ENCODE data around the gene MIPEP.

Gene MIPEP

GRCh38 chr13:23847497-23847896 lies 41.7 kb downstream of the MIPEP start:
- TF ChIP-seq SPI1 (IDR thresholded peaks at IDR 0.05; ENCODE audit: borderline replicate concordance, low read depth) (no peak), POLR2AphosphoS5 (IDR thresholded peaks at IDR 0.05; ENCODE audit: low read depth) (no peak), GABPA (IDR thresholded peaks at IDR 0.05; ENCODE audit: low read depth) (no peak)
- TF ChIP-seq, protein P1, sequence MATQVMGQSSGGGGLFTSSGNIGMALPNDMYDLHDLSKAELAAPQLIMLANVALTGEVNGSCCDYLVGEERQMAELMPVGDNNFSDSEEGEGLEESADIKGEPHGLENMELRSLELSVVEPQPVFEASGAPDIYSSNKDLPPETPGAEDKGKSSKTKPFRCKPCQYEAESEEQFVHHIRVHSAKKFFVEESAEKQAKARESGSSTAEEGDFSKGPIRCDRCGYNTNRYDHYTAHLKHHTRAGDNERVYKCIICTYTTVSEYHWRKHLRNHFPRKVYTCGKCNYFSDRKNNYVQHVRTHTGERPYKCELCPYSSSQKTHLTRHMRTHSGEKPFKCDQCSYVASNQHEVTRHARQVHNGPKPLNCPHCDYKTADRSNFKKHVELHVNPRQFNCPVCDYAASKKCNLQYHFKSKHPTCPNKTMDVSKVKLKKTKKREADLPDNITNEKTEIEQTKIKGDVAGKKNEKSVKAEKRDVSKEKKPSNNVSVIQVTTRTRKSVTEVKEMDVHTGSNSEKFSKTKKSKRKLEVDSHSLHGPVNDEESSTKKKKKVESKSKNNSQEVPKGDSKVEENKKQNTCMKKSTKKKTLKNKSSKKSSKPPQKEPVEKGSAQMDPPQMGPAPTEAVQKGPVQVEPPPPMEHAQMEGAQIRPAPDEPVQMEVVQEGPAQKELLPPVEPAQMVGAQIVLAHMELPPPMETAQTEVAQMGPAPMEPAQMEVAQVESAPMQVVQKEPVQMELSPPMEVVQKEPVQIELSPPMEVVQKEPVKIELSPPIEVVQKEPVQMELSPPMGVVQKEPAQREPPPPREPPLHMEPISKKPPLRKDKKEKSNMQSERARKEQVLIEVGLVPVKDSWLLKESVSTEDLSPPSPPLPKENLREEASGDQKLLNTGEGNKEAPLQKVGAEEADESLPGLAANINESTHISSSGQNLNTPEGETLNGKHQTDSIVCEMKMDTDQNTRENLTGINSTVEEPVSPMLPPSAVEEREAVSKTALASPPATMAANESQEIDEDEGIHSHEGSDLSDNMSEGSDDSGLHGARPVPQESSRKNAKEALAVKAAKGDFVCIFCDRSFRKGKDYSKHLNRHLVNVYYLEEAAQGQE (IDR thresholded peaks at IDR 0.05; ENCODE audit: insufficient replicate concordance, low read depth), result no peak
- TF ChIP-seq, protein P2, sequence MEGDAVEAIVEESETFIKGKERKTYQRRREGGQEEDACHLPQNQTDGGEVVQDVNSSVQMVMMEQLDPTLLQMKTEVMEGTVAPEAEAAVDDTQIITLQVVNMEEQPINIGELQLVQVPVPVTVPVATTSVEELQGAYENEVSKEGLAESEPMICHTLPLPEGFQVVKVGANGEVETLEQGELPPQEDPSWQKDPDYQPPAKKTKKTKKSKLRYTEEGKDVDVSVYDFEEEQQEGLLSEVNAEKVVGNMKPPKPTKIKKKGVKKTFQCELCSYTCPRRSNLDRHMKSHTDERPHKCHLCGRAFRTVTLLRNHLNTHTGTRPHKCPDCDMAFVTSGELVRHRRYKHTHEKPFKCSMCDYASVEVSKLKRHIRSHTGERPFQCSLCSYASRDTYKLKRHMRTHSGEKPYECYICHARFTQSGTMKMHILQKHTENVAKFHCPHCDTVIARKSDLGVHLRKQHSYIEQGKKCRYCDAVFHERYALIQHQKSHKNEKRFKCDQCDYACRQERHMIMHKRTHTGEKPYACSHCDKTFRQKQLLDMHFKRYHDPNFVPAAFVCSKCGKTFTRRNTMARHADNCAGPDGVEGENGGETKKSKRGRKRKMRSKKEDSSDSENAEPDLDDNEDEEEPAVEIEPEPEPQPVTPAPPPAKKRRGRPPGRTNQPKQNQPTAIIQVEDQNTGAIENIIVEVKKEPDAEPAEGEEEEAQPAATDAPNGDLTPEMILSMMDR (IDR thresholded peaks at IDR 0.05; ENCODE audit: insufficient read depth, low read length), result no peak
- Histone ChIP-seq H3K27me3 (ENCODE audit: insufficient read depth, poor library complexity, severe bottlenecking) (no peaks in the 10 kb centered on the region), H3K4me3 (replicated peaks; ENCODE audit: insufficient read depth, low read length) (no peak overlapping the region), H3K27ac (replicated peaks) (no peak overlapping the region)
- no peak for DNase-seq (ENCODE audit: low read depth in 1 of 2, low spot score in 1 of 2)

DNA sequence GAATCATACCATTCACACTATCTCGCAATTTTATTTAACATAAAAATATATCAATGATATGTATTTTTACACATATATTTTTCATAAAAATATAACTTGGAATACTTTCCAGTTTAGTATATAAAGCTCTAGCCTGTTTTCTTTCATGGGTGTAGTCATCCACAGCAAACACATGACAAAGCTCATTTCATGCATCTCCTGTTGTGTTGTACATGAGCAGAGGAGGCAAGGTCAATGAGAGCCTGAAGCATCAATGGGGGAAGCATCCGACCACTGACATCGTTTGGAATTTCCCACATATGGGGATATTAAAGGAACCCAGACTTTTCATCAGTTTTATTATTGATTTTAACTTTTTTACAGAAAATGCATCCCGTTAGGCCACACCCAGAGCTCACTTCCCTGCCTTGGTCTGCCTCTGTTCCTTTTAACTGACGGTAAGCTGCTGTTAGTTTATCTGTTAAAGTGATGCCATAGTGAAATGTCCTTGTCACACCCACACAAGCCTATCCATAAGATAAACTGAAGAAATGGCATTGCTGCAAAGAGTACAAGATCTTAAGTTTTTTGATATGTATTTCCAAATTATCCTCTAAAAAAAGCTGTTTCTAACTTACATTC lies 44.0 kb downstream of the MIPEP start:
- no peaks in the 10 kb centered on the region for H3K27me3 ChIP-seq (ENCODE audit: insufficient read depth, poor library complexity, severe bottlenecking)
- no peak for DNase-seq (ENCODE audit: low read depth in 1 of 2, low spot score in 1 of 2)
- TF ChIP-seq, protein P1 (IDR thresholded peaks at IDR 0.05; ENCODE audit: insufficient replicate concordance, low read depth), result no peak
- TF ChIP-seq GABPA (IDR thresholded peaks at IDR 0.05; ENCODE audit: low read depth) (no peak), SPI1 (IDR thresholded peaks at IDR 0.05; ENCODE audit: borderline replicate concordance, low read depth) (no peak), POLR2AphosphoS5 (IDR thresholded peaks at IDR 0.05; ENCODE audit: low read depth) (no peak)
- TF ChIP-seq, protein P2 (IDR thresholded peaks at IDR 0.05; ENCODE audit: insufficient read depth, low read length), result no peak
- H3K27ac ChIP-seq (replicated peaks), result no peak overlapping the region
- no peak overlapping the region for H3K4me3 ChIP-seq (replicated peaks; ENCODE audit: insufficient read depth, low read length)

DNA sequence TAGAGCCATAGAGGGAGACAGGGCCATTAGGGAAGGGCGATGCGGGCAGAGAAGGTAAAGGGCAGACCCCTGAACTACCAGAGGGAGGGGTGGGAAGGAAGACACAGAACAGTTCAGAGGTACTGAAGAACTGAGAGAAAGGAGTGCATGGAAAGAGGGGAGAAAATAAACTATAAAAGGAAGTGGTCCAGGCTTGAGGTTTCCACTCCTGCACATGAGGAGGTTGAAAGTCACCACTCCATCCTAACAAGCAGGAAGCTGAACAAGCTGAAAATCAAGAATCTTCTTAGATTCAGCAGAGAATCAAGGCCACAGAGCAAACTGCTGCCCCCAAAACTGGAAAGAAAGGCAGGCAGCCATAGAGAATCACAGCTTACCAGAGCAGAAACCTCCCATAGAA lies 45.1 kb downstream of the MIPEP start:
- no peak for DNase-seq (ENCODE audit: low read depth in 1 of 2, low spot score in 1 of 2)
- Histone ChIP-seq H3K27ac (replicated peaks) (no peak overlapping the region), H3K4me3 (replicated peaks; ENCODE audit: insufficient read depth, low read length) (no peak overlapping the region), H3K27me3 (ENCODE audit: insufficient read depth, poor library complexity, severe bottlenecking) (no peaks in the 10 kb centered on the region)
- TF ChIP-seq, protein P2 (IDR thresholded peaks at IDR 0.05; ENCODE audit: insufficient read depth, low read length), result no peak
- TF ChIP-seq, protein P1 (IDR thresholded peaks at IDR 0.05; ENCODE audit: insufficient replicate concordance, low read depth), result no peak
- TF ChIP-seq SPI1 (IDR thresholded peaks at IDR 0.05; ENCODE audit: borderline replicate concordance, low read depth) (no peak), POLR2AphosphoS5 (IDR thresholded peaks at IDR 0.05; ENCODE audit: low read depth) (no peak), GABPA (IDR thresholded peaks at IDR 0.05; ENCODE audit: low read depth) (no peak)

All from HL-60 (cell line).